Caki2 (cell line): ENCODE measurements around the gene DOK5. TPM values are rescaled to one million over a fixed set of nuclear protein-coding genes. Genes with fewer than 3 reads are reported as not detected.
"Not testable (repeated sequence)": the region's sequence is repeated elsewhere in the genome, so short reads cannot be mapped to it uniquely, and the experiment has no call there.

Experiments used
- DNase-seq: peaks from one replicate; pipeline ENCODE4 v3.0.0-alpha.2; 2015; ENCODE audit warnings: low read depth
- in situ Hi-C: cut with HindIII; loops from 2 replicates; pipeline ENCODE4 v1.10.0; 2016; ENCODE audit warnings: low sequenced_read_pairs, low pct_unique_long_range_greater_than_20kb, mixed read lengths
- total RNA-seq: library from RNA; depleted of rRNA; stranded (reverse); fragments of >200 nt; shearing (Covaris generic); gene quantifications from 2 replicates; pipeline ENCODE4 v1.2.3, GENCODE V29; 2014; ENCODE audit warnings: low replicate concordance; rRNA removed

DOK5 gene
- 1.6 and 3.5 TPM in 2 replicates for total RNA-seq

- DNase-seq = peak; percentile 62
- in situ Hi-C loops = no loop called here
These were observed at the start of gene DOK5 for GRCh38 chr20:54475334-54476168. Gene DOK5 (plus strand): TSS chr20:54475593. CDS start chr20:54475947, 354 bp downstream.

GRCh38 chr20:54429364-54429763, 46.0 kb upstream of the DOK5 start:
- in situ Hi-C loops = no loop called here

GRCh38 chr20:54431156-54431944, 44.0 kb upstream of the DOK5 start:
- DNase-seq = peak; percentile 22
- in situ Hi-C loops = no loop called here

More at GRCh38 chr20:54429364-54429763, 46.0 kb upstream of the DOK5 start:
- DNase-seq = no peak

GRCh38 chr20:54432966-54433365, 42.4 kb upstream of the DOK5 start:
- in situ Hi-C loops = no loop called here
- DNase-seq = no peak

GRCh38 chr20:54433636-54434035, 41.8 kb upstream of the DOK5 start:
- no peak for DNase-seq
- in situ Hi-C loops = no loop called here

- no peak for DNase-seq
- in situ Hi-C loops = no loop called here
These were observed 41.2 kb upstream of the DOK5 start for GRCh38 chr20:54434196-54434595.

GRCh38 chr20:54435015-54435414, 40.4 kb upstream of the DOK5 start:
- in situ Hi-C loops = no loop called here
- DNase-seq = no peak

GRCh38 chr20:54436410-54436809, 39.0 kb upstream of the DOK5 start:
- in situ Hi-C loops, DNase-seq: not testable (repeated sequence)

GRCh38 chr20:54438166-54438565, 37.2 kb upstream of the DOK5 start:
- no peak for DNase-seq
- in situ Hi-C loops = no loop called here

GRCh38 chr20:54450207-54450606, 25.2 kb upstream of the DOK5 start:
- in situ Hi-C loops = no loop called here
- DNase-seq = no peak

GRCh38 chr20:54451171-54451570, 24.2 kb upstream of the DOK5 start:
- in situ Hi-C loops = no loop called here
- DNase-seq = no peak

GRCh38 chr20:54452277-54452676, 23.1 kb upstream of the DOK5 start:
- in situ Hi-C loops = no loop called here
- DNase-seq = no peak

GRCh38 chr20:54454982-54455381, 20.4 kb upstream of the DOK5 start:
- DNase-seq = no peak
- in situ Hi-C loops = no loop called here

- in situ Hi-C loops = no loop called here
- no peak for DNase-seq
These were observed 19.0 kb upstream of the DOK5 start for GRCh38 chr20:54456423-54456822.

GRCh38 chr20:54456961-54457360, 18.4 kb upstream of the DOK5 start:
- no peak for DNase-seq
- in situ Hi-C loops = no loop called here

GRCh38 chr20:54458219-54458618, 17.2 kb upstream of the DOK5 start:
- in situ Hi-C loops = no loop called here
- no peak for DNase-seq

GRCh38 chr20:54459279-54459678, 16.1 kb upstream of the DOK5 start:
- in situ Hi-C loops = no loop called here
- DNase-seq = no peak

- in situ Hi-C loops = no loop called here
- DNase-seq = no peak
These were observed 11.4 kb upstream of the DOK5 start for GRCh38 chr20:54464003-54464402.

GRCh38 chr20:54466127-54466526, 9.3 kb upstream of the DOK5 start:
- in situ Hi-C loops = no loop called here
- no peak for DNase-seq
